AG20443 (cell line): ENCODE results near the gene PRH1.

Experiments used
- DNase-seq: peaks from one replicate; pipeline ENCODE4 v3.0.0; 2012; ENCODE audit warnings: low spot score, mixed read lengths

PRH1 gene

GRCh38 chr12:10838461-10838860 lies 45.6 kb downstream of the PRH1 start:
- no peak for DNase-seq
